ENCODE results near the gene BCOR. TPM values are rescaled to one million over a fixed set of nuclear protein-coding genes. Genes with fewer than 3 reads are reported as not detected.
A peak's percentile ranks its signal among the peaks of the same experiment; 100 is the strongest.

The BCOR gene
- total and polyA plus RNA-seq, 9 of the 15 experiments (the other 6 are each of a cell fraction or from before 2014, with no cell fraction given) = 27.5 to 113 (median 37.6) TPM

GRCh38 chrX:40012039-40012867 lies 85.5 kb downstream of the BCOR start:
- in situ Hi-C loops (cut with MboI) = no loop called here
- WGBS (ENCODE audit: insufficient coverage, low coverage, missing lambda C conversion rate) = 89% methylated on average over 23 of the region's 60 CpGs
- ChIA-PET POLR2A (interaction anchor here (0.6 kb wide), 1 partner anchor 295 kb away, joined by 3 read pairs; no protein-coding TSS in a partner anchor), CTCF (ENCODE audit: low intra/inter-chr PET ratio) (no interaction called here)
- DNase-seq (ENCODE audit: extremely low read depth in 1 of 4, low spot score in 3 of 4) (no peak), FAIRE-seq (no peak), ATAC-seq (no peak)
- Histone ChIP-seq H3K27ac (ENCODE audit: extremely low read depth, low read depth, low read length) (peak overlapping the region; percentile 92; the same call in 1 of the 3 replicates), H3K36me3 (ENCODE audit: control insufficient read depth, insufficient read depth, low read length) (no peaks in the 10 kb centered on the region), H3K4me3 (no peak overlapping the region), H3K27me3 (ENCODE audit: control insufficient read depth in 2 of 2, insufficient read depth in 2 of 2, low read length in 2 of 2) (no peaks in the 10 kb centered on the region), H3K9me1 (ENCODE audit: control insufficient read depth, insufficient read depth, low read length) (no peaks in the 10 kb centered on the region), H3K79me2 (ENCODE audit: control insufficient read depth, insufficient read depth, low read length) (no peaks in the 10 kb centered on the region; the same call in 2 of the 3 replicates), H3K9me3 (replicated peaks; ENCODE audit: control insufficient read depth, insufficient read depth, low read depth, low read length) (no peaks in the 10 kb centered on the region; the same call in 1 of the 2 replicates), H3K9ac (ENCODE audit: insufficient read depth in 1 of 2, low read depth in 2 of 2, low read length in 2 of 2) (peak overlapping the region in 1 of 2 experiments; percentile 94; a peak in 1 of 4 replicates), H4K20me1 (replicated peaks; ENCODE audit: control insufficient read depth, insufficient read depth, low read length) (no peaks in the 10 kb centered on the region), H3K4me2 (ENCODE audit: insufficient read depth, low read length) (0 out of 2 replicates have a peak overlapping the region, but pooled peaks have one; percentile 76), H3K4me1 (replicated peaks in 1 of 2; ENCODE audit: control insufficient read depth in 2 of 2, insufficient read depth in 2 of 2, low read length in 2 of 2) (peaks cover 0 to 38% of the 10 kb centered on the region in 2 experiments; a peak in 3 of 5 replicates), H2AFZ (ENCODE audit: low read depth, low read length) (no peak overlapping the region)
- intact Hi-C loops (cut with micrococcal nuclease) = loop anchor here (10.0 kb wide), 2 partner anchors 83 to 163 kb away; partner anchors contain the start of gene BCOR
- peak; percentile 40 for TF ChIP-seq PCBP1 (IDR thresholded peaks at IDR 0.05; ENCODE audit: low read depth, low read length, poor library complexity, severe bottlenecking)
- no peak for TF ChIP-seq CUX1 (CRISPR knock-in tag; IDR thresholded peaks at IDR 0.05)
- TF ChIP-seq PHB (CRISPR knock-in tag; IDR thresholded peaks at IDR 0.05) = no peak
- no peak for TF ChIP-seq AFF4 (CRISPR knock-in tag; IDR thresholded peaks at IDR 0.05)
- no peak for TF ChIP-seq DACH1 (IDR thresholded peaks at IDR 0.05; ENCODE audit: partially characterized antibody)
- no TSS peak for BruUV-seq (replicated peaks)
